IPS-20b (cell line): ENCODE data around the gene KLC1.

Experiments
- H3K27ac ChIP-seq: one replicate; pipeline ENCODE4 v1.5.1; 2013; ENCODE audit warnings: low read length
- H3K27me3 ChIP-seq: 2 replicates; pipeline ENCODE4 v1.6.1; 2013; ENCODE audit warnings: mild to moderate bottlenecking, low read length, inconsistent platforms; ENCODE audit not compliant: insufficient read depth
- H3K36me3 ChIP-seq: 2 replicates; pipeline ENCODE4 v1.6.1; 2013; ENCODE audit warnings: low read depth, mild to moderate bottlenecking, inconsistent platforms, low read length, moderate library complexity; ENCODE audit not compliant: insufficient read depth
- H3K4me1 ChIP-seq: 2 replicates; pipeline ENCODE4 v1.6.1; 2013; ENCODE audit warnings: mild to moderate bottlenecking, control low read depth, inconsistent platforms, low read length, moderate library complexity; ENCODE audit not compliant: insufficient read depth
- H3K4me3 ChIP-seq: 2 replicates; pipeline ENCODE4 v1.5.1; 2013; ENCODE audit warnings: mild to moderate bottlenecking, low read length, inconsistent platforms
- H3K9ac ChIP-seq: 2 replicates; pipeline ENCODE4 v1.6.1; 2013; ENCODE audit warnings: low read depth, mild to moderate bottlenecking, inconsistent platforms, low read length, moderate library complexity
- H3K9me3 ChIP-seq: 2 replicates; pipeline ENCODE4 v1.6.1; 2013; ENCODE audit warnings: mild to moderate bottlenecking, low read depth, low read length, inconsistent platforms; ENCODE audit not compliant: insufficient read depth

The KLC1 gene

DNA sequence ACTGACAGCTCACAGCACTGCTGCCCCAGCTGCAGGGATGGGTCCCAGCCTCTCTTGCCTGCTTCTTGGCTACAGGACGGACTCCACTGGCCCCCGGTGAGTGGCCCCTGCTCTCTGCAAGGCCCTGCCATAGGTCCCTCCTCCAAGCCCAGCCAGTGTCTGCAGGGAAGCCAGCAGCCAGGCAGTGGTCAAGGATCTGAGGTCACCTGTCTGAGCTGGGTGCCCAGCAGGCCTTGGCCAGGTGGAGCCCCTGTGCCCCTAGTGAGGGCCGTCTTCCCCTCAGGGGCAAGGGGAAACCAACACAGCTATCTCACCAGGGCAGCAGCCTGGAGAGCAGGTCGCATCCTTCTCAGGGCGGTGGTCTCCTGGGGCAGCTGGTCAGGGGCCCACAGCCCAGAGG, 73.1 kb downstream of the KLC1 start:
- peaks cover 88% of the 10 kb centered on the region for H3K36me3 ChIP-seq
- H3K9me3 ChIP-seq: no peaks in the 10 kb centered on the region
- no peak overlapping the region for H3K4me3 ChIP-seq
- H3K27me3 ChIP-seq: no peaks in the 10 kb centered on the region
- H3K27ac ChIP-seq: no peak overlapping the region
- H3K9ac ChIP-seq: no peak overlapping the region
- no peaks in the 10 kb centered on the region for H3K4me1 ChIP-seq

DNA sequence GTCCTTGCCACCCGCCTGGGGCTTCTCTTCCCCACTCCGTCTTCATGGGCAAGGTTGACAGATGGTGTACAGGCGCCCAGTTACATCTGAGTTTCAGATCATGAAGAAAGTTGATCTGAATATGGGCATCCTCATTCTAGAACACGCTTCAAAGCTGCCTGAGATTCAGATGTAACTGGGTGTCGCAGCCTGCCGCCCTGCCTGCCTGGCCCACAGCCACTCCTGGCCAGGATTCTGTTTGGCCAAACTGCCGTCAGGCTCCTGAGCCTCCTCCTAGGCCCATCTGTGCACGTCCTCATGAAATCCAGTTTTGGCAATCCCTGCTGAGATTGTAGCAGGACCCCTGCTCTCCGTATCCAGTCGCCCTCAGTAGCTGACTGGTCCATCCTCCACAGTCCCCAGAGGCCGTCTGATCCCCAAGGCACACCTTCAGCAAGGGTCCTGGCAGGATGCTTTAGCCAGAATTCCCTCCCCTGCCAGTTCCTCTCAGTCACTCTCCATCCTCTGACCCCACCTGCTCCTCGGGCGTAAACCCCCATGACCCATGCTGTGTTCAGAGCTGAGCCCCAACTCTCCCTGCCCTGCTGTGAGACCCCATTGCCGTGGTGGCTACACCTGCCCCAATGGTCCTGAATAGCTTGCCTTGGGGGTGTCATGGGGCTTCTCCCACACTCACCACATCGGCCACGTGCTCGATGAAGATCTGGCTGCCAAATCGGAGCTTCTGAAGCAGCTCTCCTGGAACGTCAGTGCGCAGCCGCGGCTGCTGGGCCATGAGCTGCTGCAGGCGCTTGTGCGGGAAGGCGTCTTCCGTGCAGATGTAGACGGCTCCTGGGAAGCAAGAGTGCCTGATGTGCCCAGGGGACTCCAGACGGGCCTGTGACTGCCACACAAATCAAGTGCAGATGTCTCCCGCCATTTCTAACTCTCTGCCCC, 73.8 kb downstream of the KLC1 start:
- Histone ChIP-seq H3K9ac (no peak overlapping the region), H3K4me3 (no peak overlapping the region), H3K36me3 (peaks cover 88% of the 10 kb centered on the region), H3K27me3 (no peaks in the 10 kb centered on the region), H3K9me3 (no peaks in the 10 kb centered on the region), H3K27ac (no peak overlapping the region), H3K4me1 (no peaks in the 10 kb centered on the region)

DNA sequence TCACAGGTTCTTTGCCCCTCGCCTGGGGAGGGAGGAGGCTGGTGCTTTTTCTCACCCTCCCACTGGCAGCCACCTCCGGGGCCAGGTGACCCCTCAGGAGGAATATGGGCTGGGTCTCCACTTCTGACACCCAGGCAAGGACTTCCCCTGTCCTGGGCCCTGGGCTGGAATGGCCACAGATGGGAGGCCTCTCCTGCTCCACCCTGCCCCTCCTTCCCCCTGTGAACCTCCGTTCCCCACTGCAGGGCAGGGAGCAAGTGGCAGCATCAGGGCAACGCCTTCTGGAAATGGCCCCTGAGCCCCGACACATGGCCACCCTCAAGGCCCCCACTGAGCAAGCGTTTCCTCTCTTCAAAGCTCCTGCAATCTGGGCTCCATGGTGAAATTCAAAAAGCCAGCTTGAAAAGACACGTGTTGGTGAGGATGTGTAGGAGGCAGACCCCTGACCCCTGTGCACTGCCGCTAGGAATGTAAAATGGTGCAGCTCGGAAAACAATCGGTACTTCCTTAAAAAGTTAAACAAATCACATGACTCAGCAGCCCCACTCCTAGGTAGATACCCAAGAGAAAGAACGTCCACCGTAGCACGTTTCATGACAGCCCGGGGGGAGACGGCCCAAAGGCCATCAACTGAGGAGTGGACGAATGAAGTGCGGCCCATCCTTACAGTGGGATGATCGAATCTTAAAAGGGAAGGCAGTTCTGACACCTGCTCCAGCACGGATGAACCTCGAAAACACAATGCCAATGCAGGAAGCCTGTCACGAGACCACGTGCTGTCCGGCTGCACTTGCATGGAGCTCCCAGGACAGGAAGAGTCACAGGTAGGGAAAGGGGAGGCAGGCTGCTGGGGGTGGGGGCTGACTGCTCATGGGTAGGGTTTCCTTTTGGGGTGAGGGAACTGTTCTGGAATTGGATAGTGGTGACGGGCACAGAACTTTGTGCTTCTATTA, 74.7 kb downstream of the KLC1 start:
- Histone ChIP-seq H3K36me3 (peaks cover 89% of the 10 kb centered on the region), H3K9ac (no peak overlapping the region), H3K9me3 (no peaks in the 10 kb centered on the region), H3K27me3 (no peaks in the 10 kb centered on the region), H3K27ac (no peak overlapping the region), H3K4me1 (no peaks in the 10 kb centered on the region), H3K4me3 (no peak overlapping the region)

DNA sequence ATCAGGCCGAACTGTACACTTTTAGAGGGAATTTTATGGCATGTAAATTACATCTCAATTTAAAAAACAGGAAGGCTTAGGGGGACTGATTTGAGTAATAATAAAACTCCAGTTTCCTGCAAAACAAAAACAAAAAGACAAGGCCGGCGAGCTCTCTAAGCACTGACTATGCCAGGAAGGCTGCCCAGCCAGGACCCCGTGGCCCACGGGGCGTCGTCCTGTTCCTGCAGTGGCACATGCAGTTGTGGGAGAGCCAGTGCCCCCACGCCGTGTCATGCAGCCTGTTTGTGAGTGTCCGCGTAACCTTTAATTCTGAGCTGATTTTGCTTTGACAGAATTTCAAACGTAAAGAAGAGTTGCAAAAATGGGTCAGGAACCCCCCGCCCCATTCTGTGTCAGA, 75.7 kb downstream of the KLC1 start:
- no peaks in the 10 kb centered on the region for H3K4me1 ChIP-seq
- H3K27me3 ChIP-seq: no peaks in the 10 kb centered on the region
- no peak overlapping the region for H3K9ac ChIP-seq
- peaks cover 88% of the 10 kb centered on the region for H3K36me3 ChIP-seq
- no peak overlapping the region for H3K4me3 ChIP-seq
- H3K9me3 ChIP-seq: no peaks in the 10 kb centered on the region
- H3K27ac ChIP-seq: no peak overlapping the region

DNA sequence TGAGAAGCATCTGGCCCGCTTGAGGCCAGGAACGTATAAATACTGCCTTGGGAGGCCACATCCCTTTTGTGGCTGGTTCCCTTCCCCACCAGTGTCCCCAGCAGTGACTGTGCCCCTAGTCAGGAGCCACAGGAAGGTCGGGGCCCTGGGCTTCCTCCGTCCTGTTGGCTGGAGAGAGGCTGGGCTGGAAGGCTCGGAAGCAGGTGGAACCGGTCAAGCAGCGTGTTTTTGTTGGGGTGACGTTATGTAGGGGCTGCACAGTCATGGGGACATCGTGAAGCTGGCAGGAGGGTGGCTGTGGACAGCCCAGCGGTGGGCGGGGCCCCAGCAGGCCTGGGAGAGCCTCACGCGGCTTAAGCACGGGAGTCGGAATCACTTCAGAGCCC, 76.1 kb downstream of the KLC1 start:
- Histone ChIP-seq H3K36me3 (peaks cover 88% of the 10 kb centered on the region), H3K27me3 (no peaks in the 10 kb centered on the region), H3K4me3 (no peak overlapping the region), H3K27ac (no peak overlapping the region), H3K9me3 (no peaks in the 10 kb centered on the region), H3K9ac (no peak overlapping the region), H3K4me1 (no peaks in the 10 kb centered on the region)

DNA sequence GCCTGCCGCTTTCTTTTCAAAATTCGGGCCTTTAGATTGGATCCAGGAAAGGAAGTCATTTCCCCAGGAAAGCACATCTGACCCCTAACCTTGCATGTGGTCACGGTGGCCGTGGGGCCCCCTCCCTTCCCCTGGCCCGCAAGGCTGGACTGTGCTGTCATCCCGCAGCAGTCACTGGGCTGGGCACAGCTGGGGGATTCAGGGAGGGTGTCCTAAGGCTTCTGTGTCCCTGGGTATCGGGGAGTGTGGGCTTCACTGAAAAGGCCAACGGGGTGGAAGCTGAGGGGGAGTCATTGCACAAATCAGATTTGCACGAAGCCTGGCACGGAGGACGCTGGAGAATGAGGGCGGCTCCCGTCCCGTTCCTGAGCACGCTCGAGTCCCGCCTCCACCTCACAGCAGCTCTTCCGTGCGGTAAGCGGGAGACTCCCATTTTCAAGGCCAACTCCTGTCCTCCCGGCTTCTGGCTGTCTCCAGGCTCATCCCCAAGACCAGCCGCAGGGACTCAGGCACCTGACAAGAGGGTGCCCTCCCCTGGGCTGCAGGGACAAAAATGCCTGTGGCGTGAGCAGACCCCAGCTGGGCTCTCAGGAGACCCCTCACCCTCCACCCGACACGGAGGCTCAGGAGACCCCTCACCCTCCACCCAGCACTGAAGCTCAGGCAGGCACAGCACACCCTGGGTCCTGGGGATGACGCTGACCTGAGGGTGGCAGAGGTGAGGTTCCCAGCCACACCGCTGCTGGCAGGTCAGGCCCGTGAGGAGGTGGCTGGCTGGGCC, 76.7 kb downstream of the KLC1 start:
- Histone ChIP-seq H3K36me3 (peaks cover 84% of the 10 kb centered on the region), H3K27ac (no peak overlapping the region), H3K27me3 (no peaks in the 10 kb centered on the region), H3K9me3 (no peaks in the 10 kb centered on the region), H3K9ac (no peak overlapping the region), H3K4me3 (no peak overlapping the region), H3K4me1 (no peaks in the 10 kb centered on the region; the same call in 1 of the 2 replicates)

DNA sequence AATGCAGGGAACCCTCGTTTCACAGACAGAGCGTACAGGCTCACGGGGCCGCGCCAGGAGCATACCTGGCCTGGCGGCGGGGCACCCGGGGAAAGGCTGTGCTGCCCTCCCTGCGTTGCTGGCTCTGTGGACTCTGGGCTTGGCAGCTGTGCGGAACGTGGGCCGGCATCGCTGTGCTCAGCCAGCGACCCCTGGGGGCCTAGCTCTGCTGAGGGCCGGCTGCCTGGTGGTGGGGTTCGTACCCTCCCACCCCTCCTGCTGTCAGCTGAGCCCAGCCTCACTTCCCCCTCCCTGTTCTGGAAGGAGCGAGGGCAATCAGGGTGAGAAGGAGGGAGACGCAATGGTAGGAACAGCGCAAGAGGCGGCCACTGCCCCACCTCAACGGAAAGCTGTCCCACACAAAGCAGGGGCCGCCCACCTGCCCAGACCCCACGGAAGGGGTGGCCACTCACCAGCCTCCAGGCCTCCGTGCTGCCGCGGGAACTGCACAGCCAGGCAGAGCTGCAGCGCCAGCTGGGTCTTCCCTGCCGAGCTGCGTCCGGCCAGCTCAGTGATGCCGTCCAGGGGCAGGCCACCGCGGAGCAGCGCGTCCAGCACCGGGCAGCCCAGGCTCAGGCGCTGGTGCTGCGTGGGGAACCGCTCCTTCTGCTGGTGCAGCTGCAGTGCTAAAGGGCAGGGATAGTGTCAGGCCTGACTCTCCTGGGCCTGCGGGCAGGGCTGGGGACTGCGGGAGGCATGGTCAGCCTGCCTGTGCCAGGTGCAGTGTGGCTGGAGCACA, 77.7 kb downstream of the KLC1 start:
- no peak overlapping the region for H3K9ac ChIP-seq
- H3K36me3 ChIP-seq: peaks cover 86% of the 10 kb centered on the region
- H3K27me3 ChIP-seq: no peaks in the 10 kb centered on the region
- no peak overlapping the region for H3K27ac ChIP-seq
- no peak overlapping the region for H3K4me3 ChIP-seq
- H3K4me1 ChIP-seq: peaks cover 7% of the 10 kb centered on the region
- no peaks in the 10 kb centered on the region for H3K9me3 ChIP-seq

DNA sequence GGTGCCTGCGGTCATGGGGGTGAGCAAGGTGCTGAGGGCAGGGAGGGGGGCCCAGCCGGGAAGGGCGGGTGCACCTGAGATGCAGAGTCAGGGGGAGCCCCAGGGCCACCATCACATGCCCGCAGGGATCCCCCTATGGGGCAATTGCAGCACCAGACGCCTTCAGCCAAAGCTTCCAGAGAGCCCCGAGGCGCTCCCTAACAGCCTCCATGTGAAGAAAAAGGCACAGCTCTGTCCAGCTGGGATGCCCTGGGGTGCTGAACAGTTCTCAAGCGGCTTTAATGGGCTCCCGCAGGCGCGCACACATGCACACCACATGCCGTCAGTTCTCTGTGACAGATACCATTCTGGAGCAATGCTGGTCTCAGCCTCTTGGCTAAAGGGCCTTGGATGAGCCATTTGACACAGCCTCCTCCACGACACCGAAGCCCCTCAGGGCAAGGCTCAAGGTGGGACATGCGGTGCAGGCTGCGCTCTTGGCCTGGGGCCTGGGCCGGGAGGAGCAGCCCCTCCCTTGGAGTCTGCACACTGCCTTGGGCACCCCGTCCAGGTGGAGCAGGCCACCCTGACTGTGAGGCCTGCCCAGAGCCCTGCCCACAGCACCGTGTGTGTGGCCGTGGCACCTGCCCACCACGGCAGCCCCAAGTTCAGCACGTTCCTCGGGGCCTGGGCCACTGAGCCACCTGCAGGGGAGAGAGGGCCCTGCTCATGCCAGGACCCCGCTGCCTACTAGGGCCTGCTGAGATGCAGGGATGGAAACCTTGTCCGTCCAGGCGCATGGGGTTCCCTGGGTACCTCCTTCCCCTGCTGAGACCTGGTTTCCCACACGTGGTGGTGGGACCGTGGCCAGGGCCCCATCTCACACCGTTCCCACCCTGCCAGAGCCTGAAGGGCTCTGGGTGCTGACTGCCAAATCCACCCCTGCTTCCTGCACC, 78.6 kb downstream of the KLC1 start:
- H3K27ac ChIP-seq: no peak overlapping the region
- no peaks in the 10 kb centered on the region for H3K27me3 ChIP-seq
- no peak overlapping the region for H3K4me3 ChIP-seq
- peaks cover 80% of the 10 kb centered on the region for H3K36me3 ChIP-seq
- H3K4me1 ChIP-seq: peaks cover 10% of the 10 kb centered on the region
- no peaks in the 10 kb centered on the region for H3K9me3 ChIP-seq
- no peak overlapping the region for H3K9ac ChIP-seq

DNA sequence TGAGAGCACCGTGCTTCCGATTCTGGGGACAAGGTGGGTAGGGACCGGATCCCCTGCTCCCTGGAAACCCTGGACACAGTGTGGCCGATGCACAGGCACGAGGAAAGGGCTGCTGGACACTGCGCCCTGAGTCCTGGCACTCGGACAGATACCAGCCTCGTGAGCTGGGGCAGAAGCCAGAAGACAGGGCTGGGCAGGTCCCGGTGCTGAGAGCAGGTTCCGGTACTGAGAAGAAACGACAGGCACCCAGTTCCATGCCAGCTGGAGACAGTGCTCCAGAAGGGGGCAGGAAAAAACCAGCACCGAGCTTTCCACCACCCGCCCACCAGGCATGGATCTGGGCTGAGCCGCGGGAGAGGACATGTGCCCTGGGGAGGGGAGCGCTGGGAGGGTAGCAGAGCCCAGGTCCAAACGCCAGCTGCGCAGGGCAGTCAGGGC, 79.8 kb downstream of the KLC1 start:
- H3K36me3 ChIP-seq: peaks cover 69% of the 10 kb centered on the region

DNA sequence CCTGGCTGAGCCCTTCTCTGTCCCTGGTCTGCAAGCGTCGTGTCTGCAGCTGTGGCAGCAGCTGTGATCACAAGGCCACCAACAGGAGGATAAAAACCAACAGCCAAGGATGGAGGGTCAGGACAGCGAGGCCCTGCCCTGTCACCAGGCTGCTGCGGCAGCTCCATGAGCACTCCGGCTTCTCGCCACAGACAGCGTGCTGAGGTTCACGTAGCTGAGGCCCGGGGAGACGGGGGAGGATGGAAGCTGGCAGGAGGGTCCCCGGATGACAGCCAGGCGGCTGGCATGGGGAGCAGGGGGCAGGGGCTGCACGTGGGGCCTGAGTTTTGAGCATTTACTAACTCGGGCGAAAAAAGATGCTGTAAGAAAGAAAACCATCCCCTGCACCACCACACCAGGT, 80.8 kb downstream of the KLC1 start:
- H3K9ac ChIP-seq: no peak overlapping the region
- H3K9me3 ChIP-seq: no peaks in the 10 kb centered on the region
- H3K4me1 ChIP-seq: peaks cover 10% of the 10 kb centered on the region
- peaks cover 60% of the 10 kb centered on the region for H3K36me3 ChIP-seq
- no peaks in the 10 kb centered on the region for H3K27me3 ChIP-seq
- H3K27ac ChIP-seq: no peak overlapping the region
- H3K4me3 ChIP-seq: no peak overlapping the region

More for the DNA sequence above, 79.8 kb downstream of the KLC1 start:
- Histone ChIP-seq H3K27me3 (no peaks in the 10 kb centered on the region), H3K27ac (no peak overlapping the region), H3K9ac (no peak overlapping the region), H3K9me3 (no peaks in the 10 kb centered on the region), H3K4me1 (peaks cover 10% of the 10 kb centered on the region), H3K4me3 (no peak overlapping the region)
